Measurements from ENCODE around the gene DST. TPM values are rescaled to one million over a fixed set of nuclear protein-coding genes. Genes with fewer than 3 reads are reported as not detected.
A peak's percentile ranks its signal among the peaks of the same experiment; 100 is the strongest.

DST gene
- total RNA-seq, 1 experiment from 2014 or later, result 71.8 TPM

GRCh38 chr6:56539527-56540105, 103.1 kb downstream of the DST start:
- no peaks in the 10 kb centered on the region for H3K9me3 ChIP-seq (ENCODE audit: low read depth, low read length, poor library complexity, severe bottlenecking)
- intact Hi-C loops (cut with micrococcal nuclease; ENCODE audit: unreplicated experiment), result no loop called here
- BruUV-seq (replicated peaks), result no TSS peak
- POLR2A ChIA-PET (ENCODE audit: low non-redundant PET), result no interaction called here
- no peak for DNase-seq (ENCODE audit: low spot score)
- no peaks in the 10 kb centered on the region for H3K27me3 ChIP-seq (replicated peaks; ENCODE audit: insufficient read depth, low read depth, low read length, poor library complexity)
- no peak overlapping the region for H3K4me3 ChIP-seq (ENCODE audit: low read depth, low read length, poor library complexity, severe bottlenecking)
- peaks cover 35% of the 10 kb centered on the region for H3K4me1 ChIP-seq (ENCODE audit: insufficient read depth, low read length, poor library complexity, severe bottlenecking)
- TF ChIP-seq EZH2 (IDR thresholded peaks at IDR 0.05; ENCODE audit: borderline replicate concordance, low read depth, low read length, poor library complexity, severe bottlenecking), result no peak
- no peak for TF ChIP-seq CTCF (conservative IDR thresholded peaks at IDR 0.05; ENCODE audit: low read depth, low read length)
- CTCF ChIA-PET, result no interaction called here
- H3K27ac ChIP-seq (ENCODE audit: low read depth, low read length, poor library complexity, severe bottlenecking), result peak overlapping the region; percentile 5
- H3K36me3 ChIP-seq (ENCODE audit: insufficient read depth, low read length, poor library complexity, severe bottlenecking), result no peaks in the 10 kb centered on the region

GRCh38 chr6:56538851-56539250, 103.8 kb downstream of the DST start:
- H3K27ac ChIP-seq (ENCODE audit: low read depth, low read length, poor library complexity, severe bottlenecking), result no peak overlapping the region
- peaks cover 32% of the 10 kb centered on the region for H3K4me1 ChIP-seq (ENCODE audit: insufficient read depth, low read length, poor library complexity, severe bottlenecking)
- no peaks in the 10 kb centered on the region for H3K36me3 ChIP-seq (ENCODE audit: insufficient read depth, low read length, poor library complexity, severe bottlenecking)
- no peak for DNase-seq (ENCODE audit: low spot score)
- no peaks in the 10 kb centered on the region for H3K9me3 ChIP-seq (ENCODE audit: low read depth, low read length, poor library complexity, severe bottlenecking)
- POLR2A ChIA-PET (ENCODE audit: low non-redundant PET), result no interaction called here
- no peaks in the 10 kb centered on the region for H3K27me3 ChIP-seq (replicated peaks; ENCODE audit: insufficient read depth, low read depth, low read length, poor library complexity)
- TF ChIP-seq CTCF (conservative IDR thresholded peaks at IDR 0.05; ENCODE audit: low read depth, low read length), result no peak
- no peak for TF ChIP-seq EZH2 (IDR thresholded peaks at IDR 0.05; ENCODE audit: borderline replicate concordance, low read depth, low read length, poor library complexity, severe bottlenecking)
- H3K4me3 ChIP-seq (ENCODE audit: low read depth, low read length, poor library complexity, severe bottlenecking), result no peak overlapping the region
- intact Hi-C loops (cut with micrococcal nuclease; ENCODE audit: unreplicated experiment), result no loop called here
- BruUV-seq (replicated peaks), result no TSS peak
- CTCF ChIA-PET, result no interaction called here

GRCh38 chr6:56537223-56537770, 105.4 kb downstream of the DST start:
- no TSS peak for BruUV-seq (replicated peaks)
- ChIA-PET POLR2A (ENCODE audit: low non-redundant PET) (no interaction called here), CTCF (no interaction called here)
- H3K9me3 ChIP-seq (ENCODE audit: low read depth, low read length, poor library complexity, severe bottlenecking), result no peaks in the 10 kb centered on the region
- no peak overlapping the region for H3K27ac ChIP-seq (ENCODE audit: low read depth, low read length, poor library complexity, severe bottlenecking)
- peaks cover 1% of the 10 kb centered on the region for H3K36me3 ChIP-seq (ENCODE audit: insufficient read depth, low read length, poor library complexity, severe bottlenecking)
- H3K4me3 ChIP-seq (ENCODE audit: low read depth, low read length, poor library complexity, severe bottlenecking), result no peak overlapping the region
- no peak for DNase-seq (ENCODE audit: low spot score)
- intact Hi-C loops (cut with micrococcal nuclease; ENCODE audit: unreplicated experiment), result no loop called here
- no peak for TF ChIP-seq CTCF (conservative IDR thresholded peaks at IDR 0.05; ENCODE audit: low read depth, low read length)
- no peak for TF ChIP-seq EZH2 (IDR thresholded peaks at IDR 0.05; ENCODE audit: borderline replicate concordance, low read depth, low read length, poor library complexity, severe bottlenecking)
- peaks cover 26% of the 10 kb centered on the region for H3K4me1 ChIP-seq (ENCODE audit: insufficient read depth, low read length, poor library complexity, severe bottlenecking)
- no peaks in the 10 kb centered on the region for H3K27me3 ChIP-seq (replicated peaks; ENCODE audit: insufficient read depth, low read depth, low read length, poor library complexity)
